ENCODE results near the gene ITFG1.

ITFG1 gene

GRCh38 chr16:47426806-47427205 is 34.1 kb downstream of the ITFG1 start:
- peaks cover 60% of the 10 kb centered on the region for H3K36me3 Mint-ChIP-seq (ENCODE audit: low read depth)

DNA sequence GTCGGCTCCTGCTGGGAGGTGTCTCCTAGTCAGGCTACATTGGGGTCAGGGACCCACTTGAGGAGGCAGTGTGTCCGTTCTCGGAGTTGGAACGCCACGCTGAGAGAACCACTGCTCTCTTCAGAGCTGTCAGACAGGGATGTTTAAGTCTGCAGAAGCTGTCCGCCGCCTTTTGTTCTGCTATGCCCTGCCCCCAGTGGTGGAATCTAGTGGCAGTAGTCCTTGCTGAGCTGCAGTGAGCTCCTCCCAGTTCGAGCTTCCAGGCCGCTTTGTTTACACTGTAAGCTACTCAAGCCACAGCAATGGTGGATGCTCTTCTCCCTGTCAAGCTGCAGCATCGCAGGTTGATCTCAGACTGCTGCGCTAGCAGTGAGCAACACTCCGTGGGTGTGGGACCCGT is 36.0 kb downstream of the ITFG1 start:
- peaks cover 66% of the 10 kb centered on the region for H3K36me3 Mint-ChIP-seq (ENCODE audit: low read depth)
- no peaks in the 10 kb centered on the region for H3K4me1 Mint-ChIP-seq (ENCODE audit: low read depth)
- no peaks in the 10 kb centered on the region for H3K27me3 Mint-ChIP-seq
- no peak overlapping the region for H3K4me3 Mint-ChIP-seq
- H3K27ac Mint-ChIP-seq = no peak overlapping the region
- H3K9me3 Mint-ChIP-seq = peaks cover 22% of the 10 kb centered on the region
- intact Hi-C loops (cut with micrococcal nuclease) = no loop called here

More at GRCh38 chr16:47426806-47427205, 34.1 kb downstream of the ITFG1 start:
- intact Hi-C loops (cut with micrococcal nuclease) = no loop called here
- Mint-ChIP-seq H3K4me3 (no peak overlapping the region), H3K4me1 (ENCODE audit: low read depth) (peaks cover 3% of the 10 kb centered on the region), H3K27ac (no peak overlapping the region), H3K27me3 (no peaks in the 10 kb centered on the region), H3K9me3 (peaks cover 22% of the 10 kb centered on the region)

DNA sequence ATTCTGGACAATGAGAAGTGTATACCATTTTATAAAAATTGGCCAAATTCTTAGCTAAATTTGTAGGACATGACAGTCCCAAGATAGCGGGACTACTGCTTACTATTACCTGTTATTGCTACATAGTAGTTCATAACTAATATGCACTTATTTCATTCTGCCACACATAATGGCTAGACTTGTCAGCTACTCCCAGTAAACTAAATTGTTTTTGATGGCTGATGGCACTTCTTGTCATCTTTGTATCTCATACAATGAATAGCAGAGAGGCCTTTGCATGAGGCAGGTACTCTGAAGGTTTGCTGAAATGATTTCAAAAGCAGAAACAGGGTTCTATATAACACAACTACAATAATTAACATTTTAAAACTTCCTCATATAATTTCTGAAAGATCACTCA is 44.0 kb downstream of the ITFG1 start:
- no peaks in the 10 kb centered on the region for H3K4me1 Mint-ChIP-seq (ENCODE audit: low read depth)
- no peaks in the 10 kb centered on the region for H3K9me3 Mint-ChIP-seq
- H3K27ac Mint-ChIP-seq = no peak overlapping the region
- intact Hi-C loops (cut with micrococcal nuclease) = no loop called here
- no peaks in the 10 kb centered on the region for H3K27me3 Mint-ChIP-seq
- peaks cover 61% of the 10 kb centered on the region for H3K36me3 Mint-ChIP-seq (ENCODE audit: low read depth)
- no peak overlapping the region for H3K4me3 Mint-ChIP-seq

DNA sequence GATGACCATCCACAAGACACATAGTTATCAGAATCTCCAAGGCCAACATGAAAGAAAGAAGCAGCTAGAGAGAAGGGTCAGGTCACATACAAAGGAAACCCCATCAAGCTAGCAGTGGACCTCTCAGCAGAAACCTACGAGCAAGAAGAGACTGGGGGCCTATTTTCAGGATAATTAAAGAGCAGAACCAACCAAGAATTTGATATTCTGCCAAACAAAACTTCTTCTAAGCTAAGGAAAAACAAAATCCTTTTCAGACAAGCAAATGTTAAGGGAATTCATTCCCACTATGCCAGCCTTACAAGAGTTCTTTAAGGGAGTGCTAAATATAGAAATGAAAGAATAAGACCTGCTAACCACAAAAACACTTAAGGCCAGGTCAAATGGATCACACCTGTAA is 47.8 kb downstream of the ITFG1 start:
- intact Hi-C loops (cut with micrococcal nuclease) = no loop called here
- Mint-ChIP-seq H3K27me3 (no peaks in the 10 kb centered on the region), H3K9me3 (no peaks in the 10 kb centered on the region), H3K36me3 (ENCODE audit: low read depth) (peaks cover 52% of the 10 kb centered on the region), H3K4me1 (ENCODE audit: low read depth) (no peaks in the 10 kb centered on the region), H3K27ac (no peak overlapping the region), H3K4me3 (no peak overlapping the region)

GRCh38 chr16:47408491-47408890 is 52.4 kb downstream of the ITFG1 start:
- intact Hi-C loops (cut with micrococcal nuclease) = no loop called here
- Mint-ChIP-seq H3K27me3 (no peaks in the 10 kb centered on the region), H3K4me1 (ENCODE audit: low read depth) (no peaks in the 10 kb centered on the region), H3K36me3 (ENCODE audit: low read depth) (peaks cover 42% of the 10 kb centered on the region), H3K27ac (no peak overlapping the region), H3K4me3 (no peak overlapping the region), H3K9me3 (no peaks in the 10 kb centered on the region)

DNA sequence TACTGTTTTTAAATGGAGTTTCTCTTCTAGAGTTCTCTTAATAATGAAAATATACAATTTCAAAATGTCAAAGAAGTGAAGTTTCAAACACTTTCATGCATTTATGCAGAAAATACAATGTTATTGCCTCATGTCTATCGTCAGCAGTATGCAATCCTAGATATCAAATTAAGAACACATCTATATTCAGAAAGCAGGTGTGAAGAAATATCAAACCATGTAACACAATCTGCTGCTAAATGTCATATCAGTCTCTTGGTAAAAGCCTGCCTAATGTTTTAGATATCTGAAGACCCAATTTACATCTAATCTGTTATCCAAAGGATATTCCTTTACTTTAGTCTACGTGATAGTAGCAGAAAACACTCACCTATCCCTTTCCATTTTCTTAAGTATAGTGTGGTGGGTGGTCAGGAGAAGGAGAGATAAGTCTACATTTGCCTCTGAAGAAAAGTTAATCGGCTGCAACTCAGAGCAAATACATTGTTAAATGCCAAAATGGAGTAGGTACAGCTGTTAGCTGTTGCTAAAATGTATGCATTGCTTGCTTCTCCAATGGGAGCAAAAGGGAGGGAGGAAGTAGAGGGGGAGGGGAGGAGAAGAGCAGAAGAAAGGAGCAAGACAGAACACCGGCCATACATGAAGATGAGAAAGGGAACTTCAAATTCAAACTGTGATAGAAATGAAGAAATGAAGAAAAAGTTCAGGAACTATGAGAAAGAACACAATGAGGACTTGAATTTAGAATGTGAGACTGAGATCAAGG is 64.9 kb downstream of the ITFG1 start:
- Mint-ChIP-seq H3K27me3 (no peaks in the 10 kb centered on the region), H3K27ac (no peak overlapping the region), H3K36me3 (ENCODE audit: low read depth) (peaks cover 15% of the 10 kb centered on the region), H3K4me3 (no peak overlapping the region), H3K9me3 (no peaks in the 10 kb centered on the region), H3K4me1 (ENCODE audit: low read depth) (peaks cover 31% of the 10 kb centered on the region)
- intact Hi-C loops (cut with micrococcal nuclease) = no loop called here

GRCh38 chr16:47392081-47392480 is 68.8 kb downstream of the ITFG1 start:
- H3K36me3 Mint-ChIP-seq (ENCODE audit: low read depth) = peaks cover 30% of the 10 kb centered on the region
- no peak overlapping the region for H3K4me3 Mint-ChIP-seq
- H3K4me1 Mint-ChIP-seq (ENCODE audit: low read depth) = peaks cover 27% of the 10 kb centered on the region
- no peaks in the 10 kb centered on the region for H3K27me3 Mint-ChIP-seq
- H3K9me3 Mint-ChIP-seq = no peaks in the 10 kb centered on the region
- peak overlapping the region; percentile 0 for H3K27ac Mint-ChIP-seq
- intact Hi-C loops (cut with micrococcal nuclease) = no loop called here

GRCh38 chr16:47388705-47389104 is 72.2 kb downstream of the ITFG1 start:
- Mint-ChIP-seq H3K4me1 (ENCODE audit: low read depth) (peaks cover 14% of the 10 kb centered on the region), H3K27me3 (no peaks in the 10 kb centered on the region), H3K27ac (no peak overlapping the region), H3K36me3 (ENCODE audit: low read depth) (peaks cover 31% of the 10 kb centered on the region), H3K9me3 (no peaks in the 10 kb centered on the region), H3K4me3 (no peak overlapping the region)
- intact Hi-C loops (cut with micrococcal nuclease) = no loop called here

GRCh38 chr16:47387026-47387734 is 73.7 kb downstream of the ITFG1 start:
- no peak overlapping the region for H3K27ac Mint-ChIP-seq
- H3K36me3 Mint-ChIP-seq (ENCODE audit: low read depth) = peaks cover 34% of the 10 kb centered on the region
- peaks cover 6% of the 10 kb centered on the region for H3K4me1 Mint-ChIP-seq (ENCODE audit: low read depth)
- no peaks in the 10 kb centered on the region for H3K27me3 Mint-ChIP-seq
- no peaks in the 10 kb centered on the region for H3K9me3 Mint-ChIP-seq
- no peak overlapping the region for H3K4me3 Mint-ChIP-seq
- intact Hi-C loops (cut with micrococcal nuclease) = no loop called here

DNA sequence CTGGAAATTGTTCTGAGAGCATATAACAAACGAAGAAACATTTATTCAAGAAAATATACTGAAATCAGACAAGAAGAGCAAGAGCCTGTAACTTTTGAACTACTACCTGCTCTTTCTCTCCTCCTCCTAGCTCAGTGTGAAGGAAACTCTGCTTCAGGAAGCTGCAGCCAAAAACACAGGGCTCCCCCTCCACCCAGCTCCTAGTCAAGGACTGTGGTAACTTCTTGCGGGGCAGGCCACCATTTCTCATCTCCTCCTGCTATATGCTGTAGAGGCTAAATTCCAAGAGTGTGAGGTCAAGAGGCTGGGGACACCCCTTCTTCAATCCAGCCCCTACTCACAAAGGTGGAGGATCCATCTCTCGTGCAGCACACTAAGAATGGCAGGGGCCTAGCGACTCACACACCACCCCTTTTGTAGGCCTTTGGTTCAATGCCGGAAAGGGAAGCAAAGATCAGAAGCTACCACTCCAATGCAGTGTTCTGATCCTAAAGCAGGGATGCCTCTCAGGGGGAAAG is 74.6 kb downstream of the ITFG1 start:
- no peak overlapping the region for H3K27ac Mint-ChIP-seq
- no peaks in the 10 kb centered on the region for H3K27me3 Mint-ChIP-seq

GRCh38 chr16:47382362-47382761 is 78.5 kb downstream of the ITFG1 start:
- Mint-ChIP-seq H3K4me3 (no peak overlapping the region), H3K27ac (no peak overlapping the region)
- intact Hi-C loops (cut with micrococcal nuclease) = no loop called here

More for the DNA sequence above, 74.6 kb downstream of the ITFG1 start:
- Mint-ChIP-seq H3K4me1 (ENCODE audit: low read depth) (no peaks in the 10 kb centered on the region), H3K4me3 (no peak overlapping the region), H3K9me3 (no peaks in the 10 kb centered on the region), H3K36me3 (ENCODE audit: low read depth) (peaks cover 34% of the 10 kb centered on the region)
- intact Hi-C loops (cut with micrococcal nuclease) = no loop called here

DNA sequence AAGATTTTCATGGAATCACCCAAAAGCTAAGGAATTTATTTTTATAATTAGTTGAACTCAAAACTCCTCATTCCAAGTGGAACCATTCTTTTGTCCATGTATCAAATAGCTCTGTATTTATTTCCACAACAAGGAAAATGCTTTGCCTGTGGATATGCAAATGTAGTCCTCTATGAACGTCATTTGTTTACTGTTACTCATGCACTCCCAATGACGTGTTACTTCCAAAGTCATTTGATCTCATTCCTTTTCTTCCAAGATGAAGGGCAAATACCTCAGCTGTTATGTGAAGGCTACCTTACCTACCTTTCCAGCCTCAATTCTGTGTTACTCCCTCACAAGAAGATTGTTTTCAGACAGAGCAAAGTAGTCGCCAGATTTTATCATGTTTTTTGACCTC is 83.7 kb downstream of the ITFG1 start:
- Mint-ChIP-seq H3K27ac (no peak overlapping the region), H3K9me3 (no peaks in the 10 kb centered on the region), H3K4me3 (no peak overlapping the region), H3K27me3 (no peaks in the 10 kb centered on the region), H3K4me1 (ENCODE audit: low read depth) (no peaks in the 10 kb centered on the region), H3K36me3 (ENCODE audit: low read depth) (peaks cover 51% of the 10 kb centered on the region)
- intact Hi-C loops (cut with micrococcal nuclease) = no loop called here

More at GRCh38 chr16:47382362-47382761, 78.5 kb downstream of the ITFG1 start:
- no peaks in the 10 kb centered on the region for H3K9me3 Mint-ChIP-seq
- H3K4me1 Mint-ChIP-seq (ENCODE audit: low read depth) = no peaks in the 10 kb centered on the region
- H3K36me3 Mint-ChIP-seq (ENCODE audit: low read depth) = peaks cover 34% of the 10 kb centered on the region
- H3K27me3 Mint-ChIP-seq = no peaks in the 10 kb centered on the region

DNA sequence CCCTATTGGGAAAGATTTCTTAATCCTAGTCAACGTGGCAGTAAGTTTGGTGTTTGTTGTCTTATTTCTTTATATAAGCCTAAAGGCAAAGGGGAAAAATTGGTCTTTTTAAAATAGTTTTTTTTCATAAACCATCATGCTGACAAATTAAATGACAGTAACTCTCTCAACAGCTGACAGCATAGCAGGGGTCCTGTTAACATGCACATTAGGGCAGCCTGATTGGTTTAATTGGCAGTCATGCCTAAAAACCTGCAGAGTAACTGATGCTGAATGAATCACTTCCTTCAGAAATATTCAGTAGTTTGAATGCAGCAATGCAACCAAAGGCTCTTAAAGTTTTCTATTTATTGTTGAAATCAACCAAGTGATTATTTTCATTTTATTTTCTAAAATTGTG is 85.4 kb downstream of the ITFG1 start:
- peaks cover 66% of the 10 kb centered on the region for H3K36me3 Mint-ChIP-seq (ENCODE audit: low read depth)
- H3K9me3 Mint-ChIP-seq = no peaks in the 10 kb centered on the region
- H3K27me3 Mint-ChIP-seq = no peaks in the 10 kb centered on the region
- no peak overlapping the region for H3K4me3 Mint-ChIP-seq
- intact Hi-C loops (cut with micrococcal nuclease) = no loop called here
- H3K27ac Mint-ChIP-seq = no peak overlapping the region
- H3K4me1 Mint-ChIP-seq (ENCODE audit: low read depth) = no peaks in the 10 kb centered on the region

DNA sequence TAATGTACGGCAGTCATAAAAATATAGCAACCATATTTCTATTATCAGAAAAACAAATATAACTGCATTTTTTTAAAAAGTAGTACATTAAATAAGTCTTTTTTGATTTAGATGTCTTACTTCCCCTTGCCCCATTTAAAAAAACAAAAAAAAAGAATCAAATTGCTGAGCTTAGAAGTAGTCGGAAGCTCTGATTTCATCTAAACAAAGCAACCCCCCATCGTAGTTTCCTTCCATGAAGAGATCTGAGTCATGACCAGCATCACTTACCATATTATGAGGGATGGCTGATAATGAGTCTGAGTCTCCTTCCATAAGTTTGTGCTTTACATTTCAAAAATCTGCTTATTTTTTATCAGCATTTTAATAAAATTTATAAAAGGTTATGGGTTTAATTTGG is 86.2 kb downstream of the ITFG1 start:
- no peaks in the 10 kb centered on the region for H3K4me1 Mint-ChIP-seq (ENCODE audit: low read depth)
- peaks cover 69% of the 10 kb centered on the region for H3K36me3 Mint-ChIP-seq (ENCODE audit: low read depth)
- no peaks in the 10 kb centered on the region for H3K27me3 Mint-ChIP-seq
- intact Hi-C loops (cut with micrococcal nuclease) = no loop called here
- H3K27ac Mint-ChIP-seq = no peak overlapping the region
- no peak overlapping the region for H3K4me3 Mint-ChIP-seq
- no peaks in the 10 kb centered on the region for H3K9me3 Mint-ChIP-seq
